NCI-H2029 (cell line): ENCODE data around the gene KLRC1.
"Not testable (repeated sequence)": the region's sequence is repeated elsewhere in the genome, so short reads cannot be mapped to it uniquely, and the experiment has no call there.

ENCODE experiments used
- DNase-seq: peaks from one replicate; lab custom pipeline; 2025; lab: John Stamatoyannopoulos, UW

The KLRC1 gene

GRCh38 chr12:10420334-10420733 is 32.8 kb downstream of the KLRC1 start, which contains the start of gene KLRC3:
TSS of gene KLRC3 (minus strand) at chr12:10420595. CDS start at chr12:10420550, 45 bp downstream.
- peak; percentile 26 for DNase-seq

GRCh38 chr12:10409392-10409791 is 43.8 kb downstream of the KLRC1 start, which contains the start of gene KLRC4:
TSS of gene KLRC4 (minus strand) at chr12:10409757. CDS start at chr12:10409575, 182 bp downstream.
- DNase-seq: peak; percentile 93

- DNase-seq: peak; percentile 13
Measured at GRCh38 chr12:10408842-10409241, 44.3 kb downstream of the KLRC1 start.

GRCh38 chr12:10406725-10407124 is 46.5 kb downstream of the KLRC1 start:
- peak; percentile 6 for DNase-seq

GRCh38 chr12:10405294-10405693 is 47.9 kb downstream of the KLRC1 start:
- no peak for DNase-seq

GRCh38 chr12:10404798-10405197 is 48.4 kb downstream of the KLRC1 start:
- DNase-seq: no peak

GRCh38 chr12:10400829-10401228 is 52.3 kb downstream of the KLRC1 start:
- DNase-seq: no peak

GRCh38 chr12:10398168-10398567 is 55.0 kb downstream of the KLRC1 start:
- no peak for DNase-seq

GRCh38 chr12:10397296-10397695 is 55.9 kb downstream of the KLRC1 start:
- DNase-seq: peak; percentile 4

- not testable (repeated sequence) for DNase-seq
Measured at GRCh38 chr12:10396176-10396575, 57.0 kb downstream of the KLRC1 start.
